T-helper 2 cell treated with Interferon-gamma antibody and Interleukin-4, amounts not matched to agents 5 μg/mL and 100 μg/mL, for 36 hours (primary cell): Measurements from ENCODE around the gene CCDC192.

ENCODE experiments used
- DNase-seq: peaks from one replicate; pipeline ENCODE4 v3.0.0; 2021; ENCODE audit warnings: low spot score
- H3K27ac Mint-ChIP-seq: one replicate; pipeline ENCODE4 v1.8.0; 2021; ENCODE audit warnings: mild to moderate bottlenecking, mixed read lengths
- H3K27me3 Mint-ChIP-seq: one replicate; pipeline ENCODE4 v1.8.0; 2021; ENCODE audit warnings: low read depth, mixed read lengths
- H3K36me3 Mint-ChIP-seq: one replicate; pipeline ENCODE4 v1.8.0; 2021; ENCODE audit warnings: low read depth, mixed read lengths
- H3K4me1 Mint-ChIP-seq: one replicate; pipeline ENCODE4 v1.8.0; 2021; ENCODE audit warnings: low read depth, mixed read lengths
- H3K4me3 Mint-ChIP-seq: one replicate; pipeline ENCODE4 v1.8.0; 2022; ENCODE audit warnings: mild to moderate bottlenecking, moderate library complexity, mixed read lengths
- H3K9me3 Mint-ChIP-seq: one replicate; pipeline ENCODE4 v1.8.0; 2021; ENCODE audit warnings: mixed read lengths

Gene CCDC192

DNA sequence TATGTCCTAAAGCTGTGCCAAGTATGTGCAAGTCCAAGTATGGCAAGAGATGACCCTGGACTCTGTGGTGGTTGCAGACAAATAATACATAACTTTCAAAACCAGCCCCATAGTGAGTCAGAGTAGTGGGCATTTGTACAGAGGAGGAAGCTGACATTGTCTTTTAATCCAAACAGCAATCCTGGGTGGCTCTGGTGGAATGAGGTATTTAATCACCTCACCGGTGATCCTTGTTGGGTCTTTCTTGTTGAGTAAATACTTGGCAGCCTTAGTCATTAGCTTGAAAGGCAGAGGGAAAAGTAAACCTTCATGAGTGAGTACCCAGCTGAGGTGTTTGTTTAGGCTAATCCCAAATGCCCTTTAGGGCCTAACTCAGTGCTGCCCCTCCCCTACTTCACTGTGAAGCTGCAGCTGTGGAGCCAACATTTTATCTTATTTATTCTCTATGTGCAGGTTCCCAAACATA is 231.6 kb downstream of the CCDC192 start:
- H3K9me3 Mint-ChIP-seq: no peaks in the 10 kb centered on the region
- H3K27me3 Mint-ChIP-seq: no peaks in the 10 kb centered on the region
- H3K27ac Mint-ChIP-seq: no peak overlapping the region
- H3K36me3 Mint-ChIP-seq: no peaks in the 10 kb centered on the region
- no peak for DNase-seq
- peaks cover 2% of the 10 kb centered on the region for H3K4me1 Mint-ChIP-seq
- H3K4me3 Mint-ChIP-seq: no peak overlapping the region

GRCh38 chr5:127935398-127935797 is 232.2 kb downstream of the CCDC192 start:
- no peaks in the 10 kb centered on the region for H3K36me3 Mint-ChIP-seq
- no peaks in the 10 kb centered on the region for H3K27me3 Mint-ChIP-seq
- no peaks in the 10 kb centered on the region for H3K9me3 Mint-ChIP-seq
- no peak overlapping the region for H3K4me3 Mint-ChIP-seq
- H3K4me1 Mint-ChIP-seq: peaks cover 2% of the 10 kb centered on the region
- no peak overlapping the region for H3K27ac Mint-ChIP-seq
- DNase-seq: no peak

DNA sequence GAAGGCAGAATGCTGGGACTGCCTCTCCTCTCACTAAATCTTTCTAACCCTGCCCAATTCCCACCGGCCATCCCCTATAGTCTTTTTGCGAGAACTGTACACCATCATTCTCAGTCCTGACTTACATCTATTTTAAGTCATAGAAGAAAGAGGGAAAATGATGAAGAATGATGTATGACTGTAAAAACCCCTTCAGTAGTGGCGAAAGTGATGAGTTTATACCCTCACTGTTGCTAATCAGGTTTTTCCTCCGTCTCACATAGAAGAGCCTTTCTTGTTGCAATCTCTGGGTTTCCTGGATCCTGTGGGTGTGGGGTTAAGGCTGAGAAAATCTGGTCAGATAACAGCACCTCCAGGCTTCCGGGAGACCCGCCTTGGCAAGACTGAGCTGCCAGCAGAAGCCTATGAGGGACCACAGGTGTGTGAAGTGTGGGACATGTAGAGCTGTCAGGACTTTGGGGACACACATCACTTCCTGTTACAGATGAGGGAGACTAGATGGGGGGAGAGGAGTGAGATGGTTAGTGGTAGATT is 233.3 kb downstream of the CCDC192 start:
- Mint-ChIP-seq H3K4me1 (peaks cover 2% of the 10 kb centered on the region), H3K27me3 (no peaks in the 10 kb centered on the region), H3K27ac (no peak overlapping the region), H3K4me3 (no peak overlapping the region), H3K36me3 (no peaks in the 10 kb centered on the region), H3K9me3 (no peaks in the 10 kb centered on the region)
- DNase-seq: no peak

GRCh38 chr5:127938746-127939145 is 235.6 kb downstream of the CCDC192 start:
- Mint-ChIP-seq H3K9me3 (no peaks in the 10 kb centered on the region), H3K4me1 (peaks cover 2% of the 10 kb centered on the region), H3K36me3 (no peaks in the 10 kb centered on the region), H3K4me3 (no peak overlapping the region), H3K27ac (no peak overlapping the region), H3K27me3 (no peaks in the 10 kb centered on the region)
- no peak for DNase-seq

- no peaks in the 10 kb centered on the region for H3K27me3 Mint-ChIP-seq
- DNase-seq: no peak
- H3K4me3 Mint-ChIP-seq: no peak overlapping the region
- no peaks in the 10 kb centered on the region for H3K9me3 Mint-ChIP-seq
- peaks cover 2% of the 10 kb centered on the region for H3K4me1 Mint-ChIP-seq
- no peak overlapping the region for H3K27ac Mint-ChIP-seq
- no peaks in the 10 kb centered on the region for H3K36me3 Mint-ChIP-seq
These were observed 237.7 kb downstream of the CCDC192 start for GRCh38 chr5:127940854-127941253.

DNA sequence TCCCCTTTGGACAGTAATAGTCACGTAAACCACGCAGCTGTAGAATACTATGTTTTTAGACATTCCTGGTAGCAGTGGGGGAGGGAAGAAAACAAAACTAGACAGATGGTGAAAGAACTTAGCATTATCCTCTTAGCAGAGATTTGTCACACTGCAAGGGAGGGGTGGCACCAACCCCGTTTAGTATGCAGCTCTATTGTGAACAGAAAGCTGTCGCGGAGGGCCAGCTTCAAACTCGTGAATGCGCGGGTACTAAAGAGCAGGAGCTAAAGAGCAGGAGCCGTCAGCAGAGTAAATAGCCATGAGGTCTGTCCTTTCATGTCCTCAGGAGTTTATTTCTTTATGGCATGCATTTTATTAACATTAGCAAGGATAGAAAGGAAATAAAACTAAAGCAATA is 238.5 kb downstream of the CCDC192 start:
- peaks cover 1% of the 10 kb centered on the region for H3K4me1 Mint-ChIP-seq
- no peaks in the 10 kb centered on the region for H3K9me3 Mint-ChIP-seq
- no peak for DNase-seq
- H3K27me3 Mint-ChIP-seq: no peaks in the 10 kb centered on the region
- no peak overlapping the region for H3K4me3 Mint-ChIP-seq
- no peak overlapping the region for H3K27ac Mint-ChIP-seq
- H3K36me3 Mint-ChIP-seq: no peaks in the 10 kb centered on the region

DNA sequence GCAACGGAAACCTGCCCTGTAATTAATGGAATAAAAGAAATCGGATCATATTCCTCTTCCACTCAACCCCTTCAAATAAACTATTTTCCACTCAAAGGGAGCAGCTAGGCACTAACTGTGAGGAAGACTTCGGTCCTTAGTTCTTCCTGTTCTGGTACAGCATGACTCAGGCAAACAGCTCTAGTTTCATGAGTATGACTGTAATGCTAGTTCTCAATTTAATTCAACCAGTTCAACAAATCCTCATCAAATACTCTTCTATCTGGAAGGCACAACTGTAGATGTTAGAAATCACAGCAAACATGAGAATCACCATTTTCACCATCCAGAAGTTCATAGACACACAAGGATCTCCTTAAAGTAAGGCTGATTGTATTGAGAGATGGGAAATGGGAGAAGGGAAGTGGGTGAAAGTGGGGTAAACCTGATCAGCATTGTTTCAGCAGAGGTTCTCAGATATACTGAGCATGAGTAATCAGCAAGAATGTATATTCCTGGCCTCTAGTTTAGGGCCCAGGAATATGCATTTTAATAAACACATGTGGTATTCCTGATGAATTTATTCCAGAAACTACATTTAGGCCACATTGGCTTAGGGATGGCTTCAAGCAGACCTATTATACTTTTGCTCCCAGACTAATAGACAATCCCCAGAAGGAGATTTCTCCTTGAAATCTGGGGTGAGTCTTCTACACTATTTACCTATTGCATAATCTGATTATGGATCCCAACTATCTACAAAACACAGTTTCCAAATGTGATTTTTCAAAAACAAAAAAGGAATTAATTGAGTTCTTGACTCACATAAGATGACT is 239.3 kb downstream of the CCDC192 start:
- Mint-ChIP-seq H3K4me3 (no peak overlapping the region), H3K4me1 (no peaks in the 10 kb centered on the region), H3K9me3 (no peaks in the 10 kb centered on the region), H3K27ac (no peak overlapping the region), H3K27me3 (no peaks in the 10 kb centered on the region), H3K36me3 (no peaks in the 10 kb centered on the region)
- no peak for DNase-seq

DNA sequence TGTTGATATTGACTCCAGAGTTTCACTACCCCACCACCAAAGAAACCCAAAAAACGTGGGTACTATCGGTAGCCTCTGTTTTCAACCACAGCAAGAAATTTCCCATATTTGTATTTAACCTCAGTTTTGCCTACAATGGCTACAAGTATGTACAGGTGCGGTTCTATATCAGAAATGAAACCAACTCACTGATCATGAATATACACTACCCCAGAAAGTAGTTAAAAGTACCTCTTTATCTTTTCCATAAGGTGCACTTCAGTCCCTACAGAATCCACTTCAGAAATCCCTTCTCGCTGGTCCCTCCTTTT is 239.8 kb downstream of the CCDC192 start:
- H3K4me1 Mint-ChIP-seq: no peaks in the 10 kb centered on the region
- DNase-seq: no peak
- no peaks in the 10 kb centered on the region for H3K27me3 Mint-ChIP-seq
- H3K27ac Mint-ChIP-seq: no peak overlapping the region
- no peak overlapping the region for H3K4me3 Mint-ChIP-seq
- no peaks in the 10 kb centered on the region for H3K9me3 Mint-ChIP-seq
- no peaks in the 10 kb centered on the region for H3K36me3 Mint-ChIP-seq

DNA sequence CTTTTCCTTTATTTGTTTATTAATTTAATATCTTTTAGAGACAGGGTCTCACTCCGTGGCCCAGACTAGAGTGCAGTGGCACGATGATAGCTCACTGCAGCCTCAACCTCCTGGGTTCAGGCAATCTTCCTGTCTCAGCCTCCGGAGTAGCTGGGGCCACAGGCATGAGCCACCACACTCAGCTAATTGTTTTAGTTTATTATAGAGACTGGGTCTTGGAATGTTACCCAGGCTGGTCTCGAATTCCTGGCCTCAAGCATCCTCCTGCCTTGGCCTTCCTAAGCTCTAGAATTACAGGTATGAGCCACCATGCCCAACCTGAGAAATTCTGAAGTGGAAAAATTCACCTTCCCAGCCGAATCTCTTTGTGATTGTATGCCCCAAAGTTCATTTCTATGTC is 240.9 kb downstream of the CCDC192 start:
- Mint-ChIP-seq H3K4me3 (no peak overlapping the region), H3K27ac (no peak overlapping the region), H3K9me3 (no peaks in the 10 kb centered on the region), H3K4me1 (no peaks in the 10 kb centered on the region), H3K27me3 (no peaks in the 10 kb centered on the region), H3K36me3 (no peaks in the 10 kb centered on the region)
- DNase-seq: no peak

GRCh38 chr5:127947941-127948340 is 244.8 kb downstream of the CCDC192 start:
- no peak overlapping the region for H3K4me3 Mint-ChIP-seq
- no peaks in the 10 kb centered on the region for H3K27me3 Mint-ChIP-seq
- H3K36me3 Mint-ChIP-seq: no peaks in the 10 kb centered on the region
- no peak overlapping the region for H3K27ac Mint-ChIP-seq
- H3K4me1 Mint-ChIP-seq: no peaks in the 10 kb centered on the region
- no peaks in the 10 kb centered on the region for H3K9me3 Mint-ChIP-seq
- DNase-seq: no peak

GRCh38 chr5:127950707-127951391 is 247.7 kb downstream of the CCDC192 start:
- no peaks in the 10 kb centered on the region for H3K36me3 Mint-ChIP-seq
- no peaks in the 10 kb centered on the region for H3K9me3 Mint-ChIP-seq
- no peaks in the 10 kb centered on the region for H3K4me1 Mint-ChIP-seq
- H3K27ac Mint-ChIP-seq: no peak overlapping the region
- H3K27me3 Mint-ChIP-seq: no peaks in the 10 kb centered on the region
- no peak overlapping the region for H3K4me3 Mint-ChIP-seq
- DNase-seq: no peak

DNA sequence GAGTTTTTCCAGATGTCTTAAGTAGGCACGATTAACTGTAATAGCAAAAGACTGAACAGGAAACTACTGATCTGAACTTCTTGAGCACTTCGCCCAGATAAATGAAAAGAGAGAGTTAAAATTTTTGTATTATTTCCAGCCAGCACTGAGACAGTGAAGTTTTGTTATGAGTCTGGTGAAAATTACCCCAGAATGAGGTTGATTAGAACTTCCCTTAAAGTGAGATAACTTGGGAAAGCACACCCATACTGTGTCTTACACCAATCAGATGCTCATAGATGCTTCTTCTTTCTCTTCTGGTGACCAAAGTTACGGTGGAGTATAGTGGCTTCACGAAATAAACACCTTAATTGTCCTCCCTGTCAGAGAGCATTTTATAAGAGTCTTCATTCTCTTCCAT is 248.6 kb downstream of the CCDC192 start:
- Mint-ChIP-seq H3K4me1 (no peaks in the 10 kb centered on the region), H3K4me3 (no peak overlapping the region), H3K9me3 (no peaks in the 10 kb centered on the region), H3K27ac (no peak overlapping the region), H3K27me3 (no peaks in the 10 kb centered on the region), H3K36me3 (no peaks in the 10 kb centered on the region)
- no peak for DNase-seq

- H3K36me3 Mint-ChIP-seq: no peaks in the 10 kb centered on the region
- H3K9me3 Mint-ChIP-seq: no peaks in the 10 kb centered on the region
- no peak overlapping the region for H3K27ac Mint-ChIP-seq
- no peaks in the 10 kb centered on the region for H3K27me3 Mint-ChIP-seq
- DNase-seq: no peak
- H3K4me1 Mint-ChIP-seq: peaks cover 4% of the 10 kb centered on the region
- no peak overlapping the region for H3K4me3 Mint-ChIP-seq
These were observed 254.0 kb downstream of the CCDC192 start for GRCh38 chr5:127957183-127957582.

DNA sequence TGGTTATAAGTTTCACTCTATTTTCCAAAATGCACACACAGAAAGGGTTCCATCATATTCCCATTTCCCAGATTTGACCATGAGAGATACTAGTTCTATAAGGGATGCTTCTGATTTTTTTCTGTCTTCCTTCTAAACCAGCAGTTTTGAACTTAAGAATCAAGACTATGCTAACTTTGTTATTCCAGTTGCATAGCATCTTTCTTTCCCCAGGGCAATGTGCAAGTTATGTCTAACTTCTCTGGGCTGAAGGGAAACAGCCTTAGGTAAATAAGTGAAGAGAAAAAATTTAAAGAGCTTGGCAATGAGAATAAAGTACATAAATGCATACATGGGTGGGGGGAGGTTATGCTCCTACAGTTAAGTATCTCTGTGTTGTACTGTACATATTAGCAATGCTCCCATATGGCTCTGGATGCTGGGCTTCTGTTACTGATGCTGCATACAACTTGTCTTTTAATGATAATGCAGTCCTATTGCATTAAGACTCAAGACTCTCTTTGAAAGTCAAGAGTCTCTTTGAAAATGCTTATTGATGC is 254.6 kb downstream of the CCDC192 start:
- Mint-ChIP-seq H3K9me3 (no peaks in the 10 kb centered on the region), H3K27me3 (no peaks in the 10 kb centered on the region), H3K27ac (no peak overlapping the region), H3K4me3 (no peak overlapping the region), H3K36me3 (no peaks in the 10 kb centered on the region), H3K4me1 (peaks cover 4% of the 10 kb centered on the region)
- no peak for DNase-seq
